Activated CD8-positive, alpha-beta T cell treated with anti-CD3 and anti-CD28 coated beads for 36 hours (primary cell): Measurements from ENCODE around the gene HPCAL4. TPM values are rescaled to one million over a fixed set of nuclear protein-coding genes. Genes with fewer than 3 reads are reported as not detected.

ENCODE experiments used
- ATAC-seq: fragments of 200-7000 bp; cut with Tn5 transposase; one replicate; pipeline ENCODE4 v1.10.0; 2021; ENCODE audit warnings: mild to moderate bottlenecking, moderate library complexity
- CTCF ChIA-PET: fragments of 350-600 bp; sonication (Branson Sonifier 250); formaldehyde crosslinking; loops from one replicate; lab custom pipeline; 2021; ENCODE audit warnings: antibody characterized with exemption; lab: Charles Lee
- POLR2A ChIA-PET: fragments of 350-600 bp; sonication (Branson Sonifier 250); formaldehyde crosslinking; loops from one replicate; lab custom pipeline; 2021; ENCODE audit warnings: antibody characterized with exemption; lab: Charles Lee
- DNase-seq: peaks from one replicate; pipeline ENCODE4 v3.0.0-alpha.2; 2020
- H3K27ac Mint-ChIP-seq: one replicate; pipeline ENCODE4 v1.8.0; 2021; ENCODE audit warnings: mild to moderate bottlenecking, mixed read lengths
- H3K27me3 Mint-ChIP-seq: one replicate; pipeline ENCODE4 v1.8.0; 2021; ENCODE audit warnings: mixed read lengths
- H3K36me3 Mint-ChIP-seq: one replicate; pipeline ENCODE4 v1.8.0; 2021; ENCODE audit warnings: low read depth, mixed read lengths
- H3K4me1 Mint-ChIP-seq: one replicate; pipeline ENCODE4 v1.8.0; 2021; ENCODE audit warnings: low read depth, mixed read lengths
- H3K4me3 Mint-ChIP-seq: one replicate; pipeline ENCODE4 v1.8.0; 2021; ENCODE audit warnings: mild to moderate bottlenecking, moderate library complexity, mixed read lengths
- H3K9me3 Mint-ChIP-seq: one replicate; pipeline ENCODE4 v1.8.0; 2021; ENCODE audit warnings: mixed read lengths
- CTCF ChIP-seq: fragments of 200-600 bp; IDR thresholded peaks from one replicate; pipeline ENCODE4 v1.8.0; 2022; ENCODE audit warnings: antibody characterized with exemption, mild to moderate bottlenecking
- intact Hi-C: fragments of 100-400 bp; cut with micrococcal nuclease; formaldehyde crosslinking; loops from one replicate; pipeline ENCODE4 v1.10.0; 2022
- total RNA-seq, 2 experiments: library from RNA; stranded (reverse); gene quantifications; one replicate each; pipeline ENCODE4 v1.2.3, GENCODE V29; 2021

The HPCAL4 gene
- 1 to 10 TPM; 2.8 to 3.0 TPM for total RNA-seq

- no peak within 1 kb of the TSS for H3K27ac Mint-ChIP-seq
- ChIA-PET CTCF (interaction anchor here (0.6 to 4.2 kb wide), 11 partner anchors 10 to 108 kb away, joined by 3 to 29 read pairs (median 6); partner anchors contain the start of gene NT5C1A), POLR2A (interaction anchor here (0.8 to 4.5 kb wide), 4 partner anchors 8 to 1548 kb away, joined by 3 to 33 read pairs (median 5); partner anchors contain the start of gene NT5C1A)
- no peak for TF ChIP-seq CTCF
- ATAC-seq: peak; percentile 94
- intact Hi-C loops: no loop called here
- H3K4me3 Mint-ChIP-seq: peak within 1 kb of the TSS; percentile 76
- H3K9me3 Mint-ChIP-seq: no peaks in the 10 kb centered on the region
- peaks cover 25% of the 10 kb centered on the region for H3K27me3 Mint-ChIP-seq
- no peaks in the 10 kb centered on the region for H3K36me3 Mint-ChIP-seq
- H3K4me1 Mint-ChIP-seq: peaks cover 34% of the 10 kb centered on the region
- DNase-seq: peak; percentile 93
These were observed at the start of gene HPCAL4 for GRCh38 chr1:39691383-39692151. HPCAL4 (minus strand) TSS chr1:39691433; CDS start chr1:39684603, 6,830 bp downstream.

DNA sequence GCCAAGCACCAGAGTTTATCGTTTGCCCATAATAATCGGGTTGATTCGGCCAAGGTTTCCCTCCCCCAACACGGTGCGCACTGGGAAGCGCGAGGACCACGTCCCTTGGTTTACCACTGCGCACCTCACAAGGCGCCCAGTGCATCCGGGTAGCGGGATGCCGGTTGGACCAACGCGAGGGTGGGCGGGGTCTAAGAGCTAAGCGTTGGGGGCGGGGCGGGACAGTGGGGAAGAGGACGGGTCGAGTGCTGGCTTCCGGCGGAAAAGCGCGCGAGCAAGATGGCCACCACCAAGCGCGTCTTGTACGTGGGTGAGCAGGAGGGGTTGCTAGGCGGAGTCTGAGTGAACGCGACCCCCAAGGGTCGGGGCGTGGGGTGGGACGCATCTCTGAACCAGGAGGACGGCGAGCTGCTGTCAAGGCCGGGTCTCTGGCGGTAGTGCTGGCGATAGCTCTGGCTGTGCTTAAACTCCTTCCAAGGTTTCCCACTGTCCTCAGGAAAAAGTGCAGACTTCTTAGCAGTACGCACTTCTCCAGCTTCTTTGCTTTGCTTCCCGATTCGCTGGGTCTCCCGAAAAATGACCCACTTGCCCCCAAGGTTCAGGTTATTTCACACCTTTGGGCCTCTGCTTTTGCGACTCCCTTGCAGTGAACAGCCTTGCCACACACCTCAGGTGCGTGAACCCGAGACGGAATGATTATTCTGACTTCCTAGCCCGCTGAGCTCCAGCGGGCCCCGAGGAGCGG lies 47.6 kb upstream of the HPCAL4 start, which contains the start of gene PPIE:
Gene PPIE, plus strand, starts transcription at position 261 of the 745 bp plus-strand sequence. Its CDS starts 19 bp downstream, at position 280.
- peak within 1 kb of the TSS; percentile 93 for H3K4me3 Mint-ChIP-seq
- H3K4me1 Mint-ChIP-seq: peaks cover 43% of the 10 kb centered on the region
- TF ChIP-seq CTCF: no peak
- intact Hi-C loops: no loop called here
- peak; percentile 99 for DNase-seq
- peaks cover 8% of the 10 kb centered on the region for H3K27me3 Mint-ChIP-seq
- ATAC-seq: peak; percentile 99
- CTCF ChIA-PET: interaction anchor here (0.7 to 3.1 kb wide), 8 partner anchors 19 to 235 kb away, joined by 3 to 17 read pairs (median 4); no protein-coding TSS in a partner anchor
- peaks cover 39% of the 10 kb centered on the region for H3K36me3 Mint-ChIP-seq
- peak within 1 kb of the TSS; percentile 92 for H3K27ac Mint-ChIP-seq
- POLR2A ChIA-PET: interaction anchor here (0.6 to 2.4 kb wide), 14 partner anchors 13 to 550 kb away, joined by 3 to 15 read pairs (median 3); partner anchors contain the start of gene CAP1
- no peaks in the 10 kb centered on the region for H3K9me3 Mint-ChIP-seq

GRCh38 chr1:39737546-39738169 lies 46.4 kb upstream of the HPCAL4 start:
- intact Hi-C loops: no loop called here
- peak overlapping the region; percentile 60 for H3K27ac Mint-ChIP-seq
- DNase-seq: no peak
- TF ChIP-seq CTCF: no peak
- no peaks in the 10 kb centered on the region for H3K9me3 Mint-ChIP-seq
- peaks cover 28% of the 10 kb centered on the region for H3K36me3 Mint-ChIP-seq
- CTCF ChIA-PET: interaction anchor here (1.2 to 3.1 kb wide), 6 partner anchors 18 to 131 kb away, joined by 3 to 17 read pairs (median 6); no protein-coding TSS in a partner anchor
- POLR2A ChIA-PET: interaction anchor here (1.1 to 2.0 kb wide), 4 partner anchors 14 to 91 kb away, joined by 3 to 4 read pairs (median 4); no protein-coding TSS in a partner anchor
- peaks cover 45% of the 10 kb centered on the region for H3K4me1 Mint-ChIP-seq
- H3K27me3 Mint-ChIP-seq: peaks cover 14% of the 10 kb centered on the region
- ATAC-seq: no peak
- peak overlapping the region; percentile 16 for H3K4me3 Mint-ChIP-seq

- ChIA-PET CTCF (interaction anchor here (0.9 to 1.3 kb wide), 6 partner anchors 11 to 129 kb away, joined by 3 to 4 read pairs (median 4); partner anchors contain the start of gene NT5C1A), POLR2A (interaction anchor here (2.0 kb wide), 1 partner anchor 69 kb away, joined by 4 read pairs; no protein-coding TSS in a partner anchor)
- peaks cover 14% of the 10 kb centered on the region for H3K36me3 Mint-ChIP-seq
- TF ChIP-seq CTCF: no peak
- H3K4me1 Mint-ChIP-seq: peaks cover 33% of the 10 kb centered on the region
- DNase-seq: peak; percentile 34
- H3K27me3 Mint-ChIP-seq: peaks cover 17% of the 10 kb centered on the region
- no peak overlapping the region for H3K27ac Mint-ChIP-seq
- intact Hi-C loops: no loop called here
- no peak overlapping the region for H3K4me3 Mint-ChIP-seq
- peak; percentile 8 for ATAC-seq
- H3K9me3 Mint-ChIP-seq: no peaks in the 10 kb centered on the region
These were observed 44.5 kb upstream of the HPCAL4 start for GRCh38 chr1:39735731-39736130.
